HG03039 (cell line): ENCODE results near the gene SMC6.

Experiments used
- ATAC-seq: cut with Tn5 transposase; IDR thresholded peaks from one replicate; pipeline ENCODE4 v1.9.1; 2021; ENCODE audit warnings: mild to moderate bottlenecking, moderate library complexity; ENCODE audit not compliant: unreplicated experiment

Gene SMC6, protein sequence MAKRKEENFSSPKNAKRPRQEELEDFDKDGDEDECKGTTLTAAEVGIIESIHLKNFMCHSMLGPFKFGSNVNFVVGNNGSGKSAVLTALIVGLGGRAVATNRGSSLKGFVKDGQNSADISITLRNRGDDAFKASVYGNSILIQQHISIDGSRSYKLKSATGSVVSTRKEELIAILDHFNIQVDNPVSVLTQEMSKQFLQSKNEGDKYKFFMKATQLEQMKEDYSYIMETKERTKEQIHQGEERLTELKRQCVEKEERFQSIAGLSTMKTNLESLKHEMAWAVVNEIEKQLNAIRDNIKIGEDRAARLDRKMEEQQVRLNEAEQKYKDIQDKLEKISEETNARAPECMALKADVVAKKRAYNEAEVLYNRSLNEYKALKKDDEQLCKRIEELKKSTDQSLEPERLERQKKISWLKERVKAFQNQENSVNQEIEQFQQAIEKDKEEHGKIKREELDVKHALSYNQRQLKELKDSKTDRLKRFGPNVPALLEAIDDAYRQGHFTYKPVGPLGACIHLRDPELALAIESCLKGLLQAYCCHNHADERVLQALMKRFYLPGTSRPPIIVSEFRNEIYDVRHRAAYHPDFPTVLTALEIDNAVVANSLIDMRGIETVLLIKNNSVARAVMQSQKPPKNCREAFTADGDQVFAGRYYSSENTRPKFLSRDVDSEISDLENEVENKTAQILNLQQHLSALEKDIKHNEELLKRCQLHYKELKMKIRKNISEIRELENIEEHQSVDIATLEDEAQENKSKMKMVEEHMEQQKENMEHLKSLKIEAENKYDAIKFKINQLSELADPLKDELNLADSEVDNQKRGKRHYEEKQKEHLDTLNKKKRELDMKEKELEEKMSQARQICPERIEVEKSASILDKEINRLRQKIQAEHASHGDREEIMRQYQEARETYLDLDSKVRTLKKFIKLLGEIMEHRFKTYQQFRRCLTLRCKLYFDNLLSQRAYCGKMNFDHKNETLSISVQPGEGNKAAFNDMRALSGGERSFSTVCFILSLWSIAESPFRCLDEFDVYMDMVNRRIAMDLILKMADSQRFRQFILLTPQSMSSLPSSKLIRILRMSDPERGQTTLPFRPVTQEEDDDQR

DNA sequence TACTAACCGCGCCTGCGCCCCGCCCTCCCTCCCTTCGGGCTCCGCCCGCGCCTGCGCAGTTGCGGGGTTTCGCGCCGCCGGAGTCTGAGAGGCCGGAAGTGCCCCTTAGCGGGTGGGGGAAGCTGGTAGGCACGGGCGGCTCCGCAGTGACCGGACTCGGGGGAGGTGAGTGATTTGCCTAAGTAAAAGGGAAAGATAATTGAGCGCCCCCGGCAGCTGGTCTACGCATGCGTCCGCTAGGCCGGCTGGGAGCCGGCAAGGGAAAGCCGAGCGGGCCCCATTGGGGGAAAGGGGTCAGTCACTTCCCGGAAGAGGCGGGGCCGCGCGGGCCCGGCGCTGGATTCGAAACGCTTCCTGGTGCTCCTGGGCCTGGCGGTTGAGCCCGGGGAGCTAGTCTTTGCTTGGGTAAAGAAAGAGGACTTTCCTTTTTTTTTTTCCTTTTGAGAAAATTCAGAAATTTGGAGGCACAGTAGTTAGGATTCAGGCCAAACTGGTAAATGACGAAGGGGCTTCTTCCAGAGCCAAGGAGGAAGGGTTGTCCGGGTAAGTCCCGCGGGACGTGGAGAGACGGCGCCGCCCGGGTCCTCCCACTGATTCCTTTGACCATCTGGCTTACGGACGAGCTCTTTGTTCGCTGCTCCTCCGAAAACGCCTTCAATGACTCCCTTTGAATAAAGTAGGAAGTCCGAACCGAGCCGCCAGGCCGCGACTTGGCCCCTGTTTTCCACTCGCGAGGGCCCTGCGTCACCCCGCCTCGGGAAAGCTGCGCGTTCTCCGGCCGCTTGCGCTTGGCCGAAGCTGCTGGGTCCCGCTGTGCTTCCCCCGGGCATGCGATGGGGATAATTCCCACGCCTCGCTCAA, at the start of gene SMC6, which contains the start of gene GEN1:
Gene SMC6 (minus strand): TSS at position 8 of the 861 bp plus-strand sequence. CDS start 7,864 bp downstream, outside the sequence.
Gene GEN1 (plus strand): TSS at position 336 of the 861 bp plus-strand sequence. CDS start 5,806 bp downstream, outside the sequence.
- peak; percentile 66 for ATAC-seq

DNA sequence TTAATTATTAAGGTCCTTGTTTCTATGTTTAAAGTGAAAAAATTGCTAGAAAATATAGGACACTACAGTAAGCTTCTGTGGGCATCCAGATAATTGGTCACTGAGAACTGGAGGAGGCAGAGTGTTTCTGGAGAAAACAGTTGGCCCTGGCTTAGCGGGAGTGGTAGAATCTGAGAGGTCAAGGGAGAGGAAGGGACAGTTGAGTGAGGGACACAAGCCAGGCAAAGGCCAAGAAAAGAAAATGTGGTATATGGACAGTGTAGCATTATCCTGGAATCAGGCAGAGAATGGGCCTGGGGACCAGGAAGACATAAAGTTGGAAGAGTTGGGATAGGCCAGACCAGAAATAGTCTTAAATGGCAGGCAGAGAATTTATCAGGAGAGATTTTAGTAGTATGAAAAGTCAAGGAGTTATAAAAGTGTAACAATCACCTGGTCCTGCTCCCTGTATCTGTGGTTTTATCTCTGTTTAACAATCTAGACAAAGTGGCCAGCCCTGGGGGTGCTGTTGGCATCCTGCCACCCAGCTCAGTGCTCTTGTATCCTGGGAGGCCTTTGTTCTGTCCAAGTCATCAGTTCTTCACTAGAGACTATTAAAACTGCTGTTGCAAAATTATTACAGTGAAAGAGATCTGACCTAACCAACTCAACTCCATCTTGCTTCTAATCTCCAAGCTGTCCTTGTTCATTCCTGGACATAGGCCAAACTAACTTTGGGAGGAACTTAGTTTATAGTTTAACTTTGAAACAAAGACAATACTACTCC, 47.3 kb upstream of the SMC6 start:
- no peak for ATAC-seq

DNA sequence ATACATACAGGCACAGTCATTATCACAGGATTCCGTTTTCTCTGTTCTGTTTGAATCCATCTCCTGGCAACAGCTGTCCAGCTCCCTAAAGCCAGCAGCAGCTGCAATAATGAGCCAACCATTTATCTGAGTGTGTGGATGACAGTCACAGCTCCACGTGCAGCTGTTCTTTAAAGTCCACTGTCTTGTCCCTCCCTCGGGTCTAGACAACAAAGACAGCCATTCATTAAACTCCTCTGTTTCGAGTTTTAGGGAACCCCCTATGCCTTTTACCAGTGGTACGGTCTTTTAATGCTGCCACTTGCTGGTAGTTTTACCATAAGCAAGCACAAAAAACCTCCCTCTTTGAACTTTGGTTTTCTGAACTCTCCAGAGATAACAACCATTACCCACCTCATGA, 46.6 kb upstream of the SMC6 start:
- no peak for ATAC-seq

DNA sequence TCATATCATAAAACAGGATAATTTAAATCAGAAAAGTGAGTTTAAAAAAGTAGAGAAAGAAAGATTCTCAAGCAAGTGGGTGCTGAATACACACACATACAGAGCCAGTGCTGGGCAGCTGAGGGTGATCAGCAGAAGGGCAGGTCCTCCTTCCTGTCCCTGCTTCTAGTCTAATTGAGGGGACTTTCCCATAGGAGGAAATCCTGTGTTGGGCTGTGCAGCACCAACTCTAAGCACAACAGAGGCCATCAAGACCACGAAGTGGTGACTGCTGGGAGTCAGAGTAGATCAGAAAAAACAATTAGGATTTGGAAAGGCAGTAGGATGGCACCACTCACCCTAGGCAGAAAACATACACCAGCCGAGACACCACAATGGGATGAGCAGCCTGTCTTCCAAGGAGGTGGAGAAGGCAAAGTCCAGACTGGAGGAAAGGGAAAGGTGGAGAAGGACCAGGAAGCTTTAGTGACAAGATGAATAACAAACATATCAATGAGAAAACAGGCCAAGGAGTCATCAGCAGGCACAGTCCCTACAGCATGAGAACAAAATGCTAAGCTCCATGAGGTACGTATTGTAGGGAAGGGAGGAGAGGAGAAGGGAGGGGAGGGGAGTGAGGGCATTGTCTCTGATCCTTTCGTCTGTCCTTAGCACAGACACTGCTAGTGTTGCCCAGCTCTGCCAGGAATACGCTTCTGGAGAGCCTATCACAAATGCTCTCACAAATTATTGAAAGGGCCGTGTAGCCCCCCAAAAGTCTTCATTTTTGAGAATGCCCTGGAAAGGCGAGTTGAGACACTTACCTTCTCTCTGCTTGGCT, 45.9 kb upstream of the SMC6 start:
- no peak for ATAC-seq

DNA sequence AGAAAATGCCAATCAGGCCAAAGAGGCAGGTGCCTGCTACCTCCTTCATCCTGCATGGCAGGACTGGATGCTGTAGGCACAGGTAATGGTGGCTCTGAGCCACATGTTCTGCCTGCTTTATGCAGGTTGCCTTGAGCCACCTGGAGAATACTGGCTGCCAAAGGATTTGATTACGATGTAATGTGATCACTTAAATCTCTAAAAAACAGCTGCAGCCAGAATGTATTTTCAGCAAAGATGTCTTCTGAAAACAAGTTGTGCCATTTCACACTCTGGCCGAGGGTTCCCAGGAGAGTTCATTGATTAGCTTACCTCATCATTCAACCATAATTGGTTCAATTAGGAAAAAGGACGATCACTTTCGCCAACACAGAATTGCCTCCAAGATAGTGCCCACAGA, 44.7 kb upstream of the SMC6 start:
- ATAC-seq: no peak

DNA sequence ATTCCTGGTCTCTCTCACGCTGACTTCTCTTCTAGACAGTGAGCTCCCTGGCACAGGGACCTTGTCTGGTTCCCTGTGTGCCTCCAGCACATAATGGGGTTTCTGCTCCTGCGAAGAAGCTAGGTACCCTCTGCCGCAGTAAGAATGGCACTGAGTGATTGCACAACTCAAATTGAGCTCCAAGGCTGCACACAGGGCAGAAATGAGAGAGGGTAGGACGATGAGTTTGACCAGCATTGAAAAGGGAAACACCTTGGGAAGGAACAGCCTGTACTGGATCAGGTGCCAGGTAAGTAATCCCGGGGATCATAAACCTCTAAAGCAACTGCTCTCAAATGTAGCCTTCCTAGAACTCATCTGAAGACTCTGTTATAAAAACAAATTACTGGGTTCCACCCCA, 41.7 kb upstream of the SMC6 start:
- ATAC-seq: no peak

DNA sequence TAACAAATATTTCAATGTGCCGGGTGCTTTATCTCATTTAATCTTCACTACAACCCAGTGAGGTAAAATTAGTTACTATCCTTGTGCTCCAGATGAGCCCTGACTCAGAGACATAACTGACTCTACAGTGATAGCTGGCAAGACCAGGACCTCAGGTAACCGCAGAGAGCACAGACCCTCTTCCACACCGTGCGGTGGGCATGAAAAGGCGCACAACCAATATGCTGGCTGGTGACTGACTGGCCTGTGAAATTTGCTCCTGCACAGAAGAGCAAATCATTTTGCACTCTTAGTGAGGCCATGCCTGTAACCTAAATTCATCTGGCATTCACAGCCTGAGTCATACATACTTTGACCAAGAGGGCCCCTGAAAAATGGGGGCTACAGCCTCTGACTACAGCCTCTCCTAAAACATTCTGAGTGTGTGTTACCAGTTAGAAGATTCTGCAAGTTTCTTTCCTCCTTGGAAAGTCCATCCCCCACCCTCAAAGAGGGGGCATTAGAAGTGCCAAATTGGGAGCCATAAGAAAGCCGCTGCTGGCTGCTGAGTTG, 40.3 kb upstream of the SMC6 start:
- no peak for ATAC-seq

DNA sequence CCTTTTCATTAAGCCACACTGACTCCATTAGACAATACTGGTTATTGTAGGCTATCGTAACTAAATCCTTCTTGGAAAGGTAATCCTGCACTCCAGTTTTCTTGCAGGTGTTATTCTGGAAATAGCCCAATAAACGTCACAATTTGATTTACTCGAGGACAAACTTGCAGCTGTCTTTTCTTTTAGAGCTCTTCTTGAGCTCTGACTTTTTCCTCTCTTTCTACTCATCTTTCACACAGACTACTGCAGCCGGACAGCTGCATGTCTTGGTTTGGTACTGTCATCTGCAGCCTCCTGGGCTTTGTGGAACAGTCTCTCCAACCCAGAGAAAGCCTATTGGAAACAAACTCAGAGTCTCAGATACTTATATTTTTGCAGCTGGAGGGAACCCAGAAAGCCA, 39.7 kb upstream of the SMC6 start:
- ATAC-seq: no peak

DNA sequence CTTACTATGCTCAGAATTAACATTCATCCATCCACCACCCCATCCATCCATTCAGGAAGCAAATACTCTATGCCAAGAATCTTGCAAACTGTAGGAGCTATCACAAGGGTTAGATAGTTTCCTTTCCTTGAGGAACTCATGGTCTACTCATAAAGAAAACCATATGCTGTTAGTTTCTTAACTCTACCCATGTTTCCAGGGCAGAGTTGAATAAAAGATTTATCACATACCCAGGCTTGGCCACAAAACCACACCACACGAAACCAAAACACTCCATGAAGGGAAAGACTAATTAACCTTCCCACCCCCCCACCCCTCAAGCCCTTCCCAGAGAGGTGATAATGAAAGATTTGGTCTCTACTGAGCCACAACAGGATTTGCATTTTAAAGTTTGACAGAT, 38.9 kb upstream of the SMC6 start:
- peak; percentile 43 for ATAC-seq

DNA sequence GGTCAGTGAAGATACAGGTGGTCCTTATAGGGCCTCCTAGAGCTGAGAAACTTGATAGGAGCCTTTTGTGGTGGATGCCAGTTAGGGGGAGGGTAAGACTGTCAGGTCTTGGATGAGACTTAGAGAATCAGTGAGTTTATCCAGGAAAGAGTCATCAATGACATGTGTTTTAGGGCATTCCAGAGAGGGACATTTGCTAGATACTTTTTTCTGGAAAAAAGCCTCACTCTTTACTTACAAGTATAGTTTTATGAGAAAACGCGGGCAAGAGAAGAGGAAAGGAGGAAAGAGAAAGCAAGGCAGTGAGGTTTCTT, 38.2 kb upstream of the SMC6 start:
- ATAC-seq: no peak

DNA sequence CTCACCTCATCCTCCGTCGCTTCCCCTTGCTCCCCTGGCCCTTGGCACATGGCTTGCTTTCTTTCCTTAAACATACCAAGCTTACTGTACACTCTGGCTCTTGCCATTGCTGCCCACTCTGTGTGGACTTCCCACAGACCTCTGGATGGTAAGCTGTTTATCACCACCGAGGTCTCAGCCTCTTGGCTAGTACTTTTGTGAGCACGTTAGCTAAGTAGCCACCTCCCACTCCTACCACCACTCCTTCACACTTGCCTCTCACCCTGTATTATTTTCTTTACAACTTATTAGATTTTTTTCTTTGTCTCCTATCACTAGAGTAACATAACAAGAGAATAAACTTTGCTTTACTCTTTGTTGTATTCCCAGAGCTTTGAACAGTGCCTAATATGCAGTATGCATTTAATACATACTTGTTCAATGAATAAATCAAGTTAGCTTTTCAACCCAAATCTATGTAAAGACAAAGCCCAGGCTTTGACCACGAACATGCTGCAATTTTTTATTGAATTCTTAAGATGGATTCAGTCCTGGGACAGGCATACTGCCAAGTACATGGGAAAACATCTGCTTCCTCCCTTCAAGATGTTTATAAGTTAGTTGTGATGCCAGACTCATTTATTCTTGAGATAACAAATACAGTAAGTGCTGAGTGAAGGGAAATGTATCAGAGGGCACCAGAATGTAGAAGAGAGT, 37.7 kb upstream of the SMC6 start:
- no peak for ATAC-seq

DNA sequence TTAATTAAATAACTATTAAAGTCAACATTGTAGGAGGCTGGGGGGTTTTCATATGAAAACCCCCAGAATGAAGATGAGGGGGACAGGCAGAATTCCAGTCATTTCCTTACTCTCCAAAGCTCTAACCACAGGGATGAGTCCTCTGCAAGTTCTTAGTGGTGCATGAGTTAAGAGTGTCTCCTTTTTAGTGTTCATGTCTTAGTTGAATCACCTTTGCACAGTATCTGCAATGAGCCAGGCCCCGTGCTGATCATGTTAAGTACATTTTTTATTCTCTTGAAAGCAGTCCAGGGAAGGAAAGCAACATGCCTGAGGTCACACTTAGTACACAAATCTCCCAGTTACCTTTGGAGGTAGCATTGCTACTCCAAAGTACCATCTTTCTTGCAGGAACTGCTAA, 36.9 kb upstream of the SMC6 start:
- no peak for ATAC-seq

DNA sequence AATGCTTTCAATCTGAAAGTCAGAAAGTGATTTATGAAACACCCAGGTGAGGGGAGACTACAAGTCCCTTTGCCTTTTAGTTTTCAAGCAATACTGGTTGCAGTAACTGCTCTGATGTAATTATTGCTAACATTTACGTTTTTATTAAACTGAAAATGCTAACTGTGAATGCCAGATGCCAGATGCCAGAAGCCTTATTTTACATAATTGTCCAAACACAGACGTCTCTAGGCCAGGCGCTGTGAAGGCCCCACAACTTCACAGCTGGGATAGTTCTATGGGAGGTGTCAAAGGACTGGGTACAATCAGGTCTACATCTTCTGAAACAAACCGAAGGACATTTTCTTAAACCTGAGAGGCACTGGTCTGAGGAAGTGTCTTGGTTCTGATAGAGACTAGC, 35.2 kb upstream of the SMC6 start:
- ATAC-seq: no peak

DNA sequence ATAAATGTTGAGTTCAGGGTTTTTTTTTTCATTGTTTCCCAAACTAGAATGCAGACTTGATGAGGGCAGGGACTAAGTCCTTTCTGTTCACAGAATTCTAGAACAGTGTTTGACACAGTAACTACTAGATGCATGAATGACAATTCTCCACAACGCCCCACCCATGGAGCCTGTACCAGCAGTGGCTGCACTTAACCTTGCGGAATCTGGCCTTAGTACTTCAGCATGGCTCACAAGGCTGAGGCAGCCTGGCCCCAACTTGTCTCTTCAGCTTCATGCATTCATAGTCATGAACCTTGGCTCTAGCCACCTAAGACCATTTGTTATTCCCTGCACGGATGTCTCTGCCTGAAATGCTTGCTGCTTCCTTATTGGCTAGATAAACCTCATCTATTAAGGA, 33.1 kb upstream of the SMC6 start:
- no peak for ATAC-seq

DNA sequence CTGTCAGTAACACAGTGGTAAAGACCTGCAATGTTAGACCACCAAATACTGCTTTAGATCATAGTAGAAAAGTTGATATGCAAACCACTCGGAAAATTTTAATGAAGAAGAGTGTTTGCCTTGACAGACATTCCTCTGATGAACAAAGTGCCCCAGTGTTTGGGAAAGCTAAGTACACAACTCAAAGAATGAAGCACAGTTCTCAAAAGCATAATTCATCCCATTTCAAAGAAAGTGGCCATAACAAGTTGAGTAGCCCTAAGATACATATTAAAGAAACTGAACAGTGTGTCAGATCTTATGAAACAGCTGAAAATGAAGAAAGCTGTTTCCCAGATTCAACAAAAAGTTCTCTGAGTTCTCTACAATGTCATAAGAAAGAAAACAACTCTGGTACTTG, 27.9 kb upstream of the SMC6 start:
- no peak for ATAC-seq

DNA sequence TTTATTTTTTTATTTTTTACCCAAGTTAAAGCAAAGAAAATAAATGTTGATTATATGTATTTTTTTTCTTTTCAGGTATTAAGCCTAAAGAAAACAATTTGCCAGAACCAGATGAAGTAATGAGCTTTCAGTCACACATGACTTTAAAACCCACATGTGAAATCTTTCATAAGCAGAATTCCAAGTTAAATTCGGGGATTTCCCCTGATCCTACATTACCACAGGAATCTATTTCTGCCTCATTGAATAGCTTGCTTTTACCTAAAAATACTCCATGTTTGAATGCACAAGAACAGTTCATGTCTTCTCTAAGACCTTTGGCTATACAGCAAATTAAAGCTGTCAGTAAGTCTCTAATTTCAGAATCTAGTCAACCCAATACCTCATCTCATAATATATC, 26.9 kb upstream of the SMC6 start:
- ATAC-seq: no peak

DNA sequence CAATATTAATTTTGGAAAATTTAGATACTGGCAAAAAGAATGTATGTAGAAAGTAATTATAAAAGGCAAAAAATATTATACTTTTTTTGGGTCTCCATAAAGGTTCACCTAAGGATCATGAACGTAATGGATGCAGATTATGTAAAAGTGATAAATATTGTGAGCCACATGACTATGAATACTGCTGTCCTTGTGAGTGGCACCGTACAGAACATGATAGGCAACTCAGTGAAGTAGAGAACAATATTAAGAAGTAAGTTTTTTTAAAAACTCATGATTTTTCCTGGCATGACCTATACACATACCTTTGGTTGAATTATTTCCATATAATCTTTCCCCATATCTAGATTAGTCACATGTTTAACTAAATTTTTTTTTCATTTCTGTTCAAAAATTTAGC, 18.9 kb upstream of the SMC6 start:
- no peak for ATAC-seq

DNA sequence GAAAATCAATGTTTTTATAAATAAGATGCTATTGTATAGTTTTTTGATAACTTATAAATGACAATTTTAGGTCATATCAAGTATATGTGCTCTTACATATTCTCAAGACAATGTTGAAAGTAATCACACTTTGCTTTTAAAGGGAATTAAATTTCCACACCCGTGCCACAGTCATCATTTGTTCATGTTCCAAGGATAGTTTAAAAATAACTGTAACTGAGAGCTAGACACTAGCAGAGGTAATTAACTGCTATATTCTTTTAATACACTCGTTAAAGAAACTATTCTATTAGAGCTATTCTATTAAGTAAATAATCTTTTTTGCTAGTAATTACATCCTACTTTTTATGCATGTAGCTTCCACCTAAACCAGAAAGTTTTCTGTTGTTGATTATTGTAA, 18.3 kb upstream of the SMC6 start:
- no peak for ATAC-seq
